ENCODE measurements around the gene ASB5.

DNA sequence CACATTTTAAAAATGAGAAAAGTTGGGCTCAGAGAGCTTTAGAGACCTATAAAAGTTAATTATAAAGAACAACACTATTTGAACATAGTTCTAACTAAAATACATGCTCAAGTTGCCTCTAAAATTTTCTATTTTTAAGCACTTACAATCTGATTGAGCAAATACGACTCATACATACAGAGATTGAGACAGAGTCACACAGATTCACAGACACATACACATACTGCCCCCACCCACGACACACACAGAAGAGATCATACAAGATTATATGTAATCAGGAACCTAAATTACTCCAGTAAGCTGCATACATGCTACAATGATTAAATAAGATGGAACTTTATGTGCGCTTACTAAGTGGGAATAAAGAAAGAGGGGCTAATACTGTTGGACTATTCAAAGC lies 2.7 kb upstream of the ASB5 start:
- TF ChIP-seq POLR2A (IDR thresholded peaks at IDR 0.05) (no peak), POLR2AphosphoS5 (IDR thresholded peaks at IDR 0.05) (no peak)
- TF ChIP-seq, protein P1, sequence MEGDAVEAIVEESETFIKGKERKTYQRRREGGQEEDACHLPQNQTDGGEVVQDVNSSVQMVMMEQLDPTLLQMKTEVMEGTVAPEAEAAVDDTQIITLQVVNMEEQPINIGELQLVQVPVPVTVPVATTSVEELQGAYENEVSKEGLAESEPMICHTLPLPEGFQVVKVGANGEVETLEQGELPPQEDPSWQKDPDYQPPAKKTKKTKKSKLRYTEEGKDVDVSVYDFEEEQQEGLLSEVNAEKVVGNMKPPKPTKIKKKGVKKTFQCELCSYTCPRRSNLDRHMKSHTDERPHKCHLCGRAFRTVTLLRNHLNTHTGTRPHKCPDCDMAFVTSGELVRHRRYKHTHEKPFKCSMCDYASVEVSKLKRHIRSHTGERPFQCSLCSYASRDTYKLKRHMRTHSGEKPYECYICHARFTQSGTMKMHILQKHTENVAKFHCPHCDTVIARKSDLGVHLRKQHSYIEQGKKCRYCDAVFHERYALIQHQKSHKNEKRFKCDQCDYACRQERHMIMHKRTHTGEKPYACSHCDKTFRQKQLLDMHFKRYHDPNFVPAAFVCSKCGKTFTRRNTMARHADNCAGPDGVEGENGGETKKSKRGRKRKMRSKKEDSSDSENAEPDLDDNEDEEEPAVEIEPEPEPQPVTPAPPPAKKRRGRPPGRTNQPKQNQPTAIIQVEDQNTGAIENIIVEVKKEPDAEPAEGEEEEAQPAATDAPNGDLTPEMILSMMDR (IDR thresholded peaks at IDR 0.05): no peak

All from prostate gland (tissue), 2 donors.